Inflammatory macrophage treated with lipopolysaccharide for 1 hour (primary cell): ENCODE measurements around the gene TM6SF1.

Source experiments
- DNase-seq, 2 donors: peaks; one replicate each; pipeline ENCODE4 v3.0.0-alpha.2; 2020 to 2022

The TM6SF1 gene

GRCh38 chr15:83178869-83179325 is 71.5 kb downstream of the TM6SF1 start:
- DNase-seq: no peak

- no peak for DNase-seq
Measured at GRCh38 chr15:83185561-83185960, 78.1 kb downstream of the TM6SF1 start.
